PC-9 (cell line): ENCODE results near the gene ACAD11. TPM values are rescaled to one million over a fixed set of nuclear protein-coding genes. Genes with fewer than 3 reads are reported as not detected.

ENCODE experiments used
- BruUV-seq: library from RNA; stranded (reverse); fragments of 400-500 nt; replicated peaks from 2 replicates; lab custom pipeline; 2021; lab: Mats Ljungman, UMichigan
- CTCF ChIA-PET: fragments of 300-600 bp; sonication (Branson Sonifier 250); formaldehyde crosslinking; loops from one replicate; lab custom pipeline; 2022; ENCODE audit warnings: antibody characterized with exemption; lab: Charles Lee
- POLR2A ChIA-PET: fragments of 300-600 bp; sonication (Branson Sonifier 250); formaldehyde crosslinking; loops from one replicate; lab custom pipeline; 2022; ENCODE audit warnings: antibody characterized with exemption; ENCODE audit not compliant: unreplicated experiment; lab: Charles Lee
- DNase-seq, 2 experiments: peaks; one replicate each; pipeline versions ENCODE4 v3.0.0 to v3.0.0-alpha.2; 2015 to 2022; ENCODE audit warnings: mixed read lengths in 1 of 2
- H2AFZ ChIP-seq: fragments of 200-600 bp; sonication (generic); 2 replicates; pipeline ENCODE4 v1.8.1; 2017; ENCODE audit warnings: antibody characterized with exemption
- H3F3A ChIP-seq: fragments of 200-600 bp; sonication (generic); 2 replicates; pipeline ENCODE4 v1.8.1; 2017; ENCODE audit warnings: antibody characterized with exemption, mild to moderate bottlenecking, low read depth; ENCODE audit not compliant: insufficient read depth
- H3K27ac ChIP-seq: fragments of 200-600 bp; sonication (generic); 2 replicates; pipeline ENCODE4 v1.6.1; 2016; ENCODE audit warnings: mixed run types
- H3K27me3 ChIP-seq: fragments of 200-600 bp; sonication (generic); 2 replicates; pipeline ENCODE4 v1.6.1; 2016; ENCODE audit warnings: low read depth, mixed run types; ENCODE audit not compliant: insufficient read depth
- H3K36me3 ChIP-seq: fragments of 200-600 bp; sonication (generic); 2 replicates; pipeline ENCODE4 v1.6.1; 2016; ENCODE audit warnings: low read depth, mixed run types
- H3K4me1 ChIP-seq: fragments of 200-600 bp; sonication (generic); replicated peaks from 2 replicates; pipeline ENCODE4 v1.6.1; 2016; ENCODE audit warnings: mixed run types; ENCODE audit not compliant: insufficient read depth
- H3K4me2 ChIP-seq: fragments of 200-600 bp; sonication (generic); 2 replicates; pipeline ENCODE4 v1.6.1; 2017; ENCODE audit warnings: mixed run types
- H3K4me3 ChIP-seq: fragments of 200-600 bp; sonication (generic); 2 replicates; pipeline ENCODE4 v1.6.1; 2016; ENCODE audit warnings: mixed run types
- H3K79me2 ChIP-seq: fragments of 200-600 bp; sonication (generic); 2 replicates; pipeline ENCODE4 v1.6.1; 2017; ENCODE audit warnings: low read depth, mixed run types
- H3K9me2 ChIP-seq: fragments of 200-600 bp; sonication (generic); 2 replicates; pipeline ENCODE4 v1.8.1; 2017; ENCODE audit warnings: mild to moderate bottlenecking; ENCODE audit not compliant: insufficient read depth
- H3K9me3 ChIP-seq: fragments of 200-600 bp; sonication (generic); 2 replicates; pipeline ENCODE4 v1.8.1; 2016; ENCODE audit warnings: low read depth; ENCODE audit not compliant: insufficient read depth
- H4K20me1 ChIP-seq: fragments of 200-600 bp; sonication (generic); 2 replicates; pipeline ENCODE4 v1.8.1; 2017; ENCODE audit not compliant: insufficient read depth
- EZH2 ChIP-seq: fragments of 200-600 bp; sonication (generic); IDR thresholded peaks from 2 replicates; pipeline ENCODE4 v1.8.0; 2017; ENCODE audit warnings: antibody characterized with exemption, low read depth
- intact Hi-C: fragments of 100-400 bp; cut with micrococcal nuclease; formaldehyde crosslinking; loops from one replicate; pipeline ENCODE4 v1.10.0; 2022; ENCODE audit not compliant: unreplicated experiment
- total RNA-seq: library from RNA; stranded (reverse); gene quantifications from 2 replicates; pipeline ENCODE4 v1.2.3, GENCODE V29; 2021
- TF ChIP-seq, protein P1 (sequence below): fragments of 200-600 bp; sonication (generic); conservative IDR thresholded peaks from 2 replicates; pipeline ENCODE4 v1.6.1; 2017; ENCODE audit warnings: mixed run types, antibody characterized with exemption, mild to moderate bottlenecking, moderate library complexity

The ACAD11 gene
- total RNA-seq, 1 experiment from 2014 or later, result 13.2 TPM

DNA sequence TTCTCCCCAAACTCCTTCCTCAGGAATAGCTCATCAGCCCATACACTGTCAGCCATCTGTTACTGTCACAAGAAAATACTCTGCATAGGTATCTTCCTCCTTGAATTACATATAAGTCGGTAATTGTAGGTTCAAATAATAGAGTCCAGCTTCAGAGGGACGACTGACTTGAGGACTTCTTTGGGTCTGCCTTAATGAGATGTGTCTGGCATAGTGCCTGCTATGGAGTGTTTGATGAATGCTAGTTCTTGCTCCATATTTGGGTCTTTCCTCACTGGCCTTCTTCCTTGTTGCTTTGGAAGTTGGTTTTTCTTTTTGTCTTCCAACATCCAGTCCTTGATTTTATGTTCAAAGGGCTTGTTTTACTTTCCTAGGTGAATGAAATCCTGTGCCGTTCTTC lies 129.0 kb downstream of the ACAD11 start:
- POLR2A ChIA-PET, result interaction anchor here (0.7 kb wide), 1 partner anchor 125 kb away, joined by 4 read pairs; no protein-coding TSS in a partner anchor
- CTCF ChIA-PET, result no interaction called here

DNA sequence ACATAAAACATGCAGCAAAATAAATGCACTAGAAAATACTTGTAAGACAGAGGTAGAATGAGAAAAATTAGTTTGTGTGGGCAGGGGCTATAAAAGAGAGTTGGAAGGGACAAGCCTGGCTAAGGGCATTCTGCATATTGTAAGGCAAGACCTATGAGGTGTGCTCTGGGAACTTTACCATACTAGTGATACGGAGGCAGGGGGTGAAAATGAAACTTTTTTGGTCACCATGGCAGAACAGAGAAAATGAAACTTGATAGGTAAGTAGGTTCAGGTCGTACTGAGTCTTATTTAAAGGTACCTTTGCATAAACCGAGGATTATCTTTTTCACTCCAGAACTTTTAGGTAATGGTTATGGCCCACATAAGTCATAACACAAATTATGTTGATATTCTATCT lies 137.3 kb downstream of the ACAD11 start:
- DNase-seq, result no peak
- no peaks in the 10 kb centered on the region for H4K20me1 ChIP-seq
- ChIA-PET POLR2A (no interaction called here), CTCF (no interaction called here)
- no peak for TF ChIP-seq EZH2
- TF ChIP-seq, protein P1, sequence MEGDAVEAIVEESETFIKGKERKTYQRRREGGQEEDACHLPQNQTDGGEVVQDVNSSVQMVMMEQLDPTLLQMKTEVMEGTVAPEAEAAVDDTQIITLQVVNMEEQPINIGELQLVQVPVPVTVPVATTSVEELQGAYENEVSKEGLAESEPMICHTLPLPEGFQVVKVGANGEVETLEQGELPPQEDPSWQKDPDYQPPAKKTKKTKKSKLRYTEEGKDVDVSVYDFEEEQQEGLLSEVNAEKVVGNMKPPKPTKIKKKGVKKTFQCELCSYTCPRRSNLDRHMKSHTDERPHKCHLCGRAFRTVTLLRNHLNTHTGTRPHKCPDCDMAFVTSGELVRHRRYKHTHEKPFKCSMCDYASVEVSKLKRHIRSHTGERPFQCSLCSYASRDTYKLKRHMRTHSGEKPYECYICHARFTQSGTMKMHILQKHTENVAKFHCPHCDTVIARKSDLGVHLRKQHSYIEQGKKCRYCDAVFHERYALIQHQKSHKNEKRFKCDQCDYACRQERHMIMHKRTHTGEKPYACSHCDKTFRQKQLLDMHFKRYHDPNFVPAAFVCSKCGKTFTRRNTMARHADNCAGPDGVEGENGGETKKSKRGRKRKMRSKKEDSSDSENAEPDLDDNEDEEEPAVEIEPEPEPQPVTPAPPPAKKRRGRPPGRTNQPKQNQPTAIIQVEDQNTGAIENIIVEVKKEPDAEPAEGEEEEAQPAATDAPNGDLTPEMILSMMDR, result no peak
- no TSS peak for BruUV-seq
- intact Hi-C loops, result no loop called here
- no peaks in the 10 kb centered on the region for H3F3A ChIP-seq
- H3K79me2 ChIP-seq, result no peaks in the 10 kb centered on the region
- no peak overlapping the region for H3K27ac ChIP-seq
- no peaks in the 10 kb centered on the region for H3K9me3 ChIP-seq
- H3K4me3 ChIP-seq, result no peak overlapping the region
- no peaks in the 10 kb centered on the region for H3K9me2 ChIP-seq
- H3K4me1 ChIP-seq, result no peaks in the 10 kb centered on the region
- H3K27me3 ChIP-seq, result no peaks in the 10 kb centered on the region
- peaks cover 7% of the 10 kb centered on the region; the same call in 1 of the 2 replicates for H3K36me3 ChIP-seq
- H3K4me2 ChIP-seq, result no peak overlapping the region
- H2AFZ ChIP-seq, result no peak overlapping the region

More for the DNA sequence above, 129.0 kb downstream of the ACAD11 start:
- TF ChIP-seq, protein P1, result no peak
- TF ChIP-seq EZH2, result no peak
- peaks cover 10% of the 10 kb centered on the region for H3K36me3 ChIP-seq
- H3K4me3 ChIP-seq, result no peak overlapping the region
- no peaks in the 10 kb centered on the region for H3K9me2 ChIP-seq
- no peaks in the 10 kb centered on the region for H3K4me1 ChIP-seq
- H4K20me1 ChIP-seq, result peaks cover 4% of the 10 kb centered on the region; the same call in 1 of the 2 replicates
- no peaks in the 10 kb centered on the region for H3K9me3 ChIP-seq
- BruUV-seq, result no TSS peak
- no peak for DNase-seq
- H3K27ac ChIP-seq, result no peak overlapping the region
- intact Hi-C loops, result no loop called here
- no peaks in the 10 kb centered on the region for H3K27me3 ChIP-seq
- no peak overlapping the region for H2AFZ ChIP-seq
- H3K4me2 ChIP-seq, result no peak overlapping the region
- no peaks in the 10 kb centered on the region for H3K79me2 ChIP-seq
- H3F3A ChIP-seq, result no peaks in the 10 kb centered on the region; the same call in 1 of the 2 replicates

DNA sequence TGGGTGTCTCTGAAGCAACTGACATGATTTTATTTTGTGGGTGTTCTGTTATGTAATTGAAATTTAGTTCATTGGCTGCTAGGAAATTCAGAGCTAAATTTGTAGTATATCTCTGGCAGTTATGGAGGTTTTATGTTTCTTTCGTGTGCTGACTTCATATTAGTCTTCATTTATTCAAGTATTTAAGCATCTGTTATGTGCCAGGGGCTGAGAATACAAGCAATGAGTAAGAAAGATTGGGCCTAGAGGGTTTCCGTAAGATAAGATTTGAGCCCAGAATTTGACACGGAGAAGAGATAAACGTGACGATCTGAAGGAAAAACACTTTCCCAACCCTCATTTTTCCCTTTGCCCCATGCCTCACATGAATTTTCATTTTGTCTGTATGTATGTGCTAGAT lies 137.7 kb downstream of the ACAD11 start:
- TF ChIP-seq, protein P1, result no peak
- no peak for TF ChIP-seq EZH2
- no peak for DNase-seq
- Histone ChIP-seq H2AFZ (no peak overlapping the region), H3K4me1 (no peaks in the 10 kb centered on the region), H3K4me2 (no peak overlapping the region), H3K4me3 (no peak overlapping the region), H3K27me3 (no peaks in the 10 kb centered on the region), H3K9me2 (no peaks in the 10 kb centered on the region), H3K9me3 (no peaks in the 10 kb centered on the region), H4K20me1 (no peaks in the 10 kb centered on the region), H3K79me2 (no peaks in the 10 kb centered on the region), H3F3A (no peaks in the 10 kb centered on the region), H3K27ac (no peak overlapping the region), H3K36me3 (peaks cover 8% of the 10 kb centered on the region; the same call in 1 of the 2 replicates)
- BruUV-seq, result no TSS peak
- ChIA-PET CTCF (no interaction called here), POLR2A (no interaction called here)
- intact Hi-C loops, result no loop called here
